MG63 (cell line): ENCODE results near the gene MTREX. TPM values are rescaled to one million over a fixed set of nuclear protein-coding genes. Genes with fewer than 3 reads are reported as not detected.

ENCODE experiments used
- DNase-seq: peaks from one replicate; pipeline ENCODE4 v3.0.0-alpha.2; 2020
- H3K27me3 ChIP-seq: fragments of 250-450 bp; sonication (Bioruptor Pico); 2 replicates; pipeline ENCODE4 v1.5.1; 2020; ENCODE audit warnings: mild to moderate bottlenecking, moderate library complexity
- H3K36me3 ChIP-seq: fragments of 250-450 bp; sonication (Bioruptor Pico); 2 replicates; pipeline ENCODE4 v1.5.1; 2020; ENCODE audit warnings: mild to moderate bottlenecking, moderate library complexity
- H3K4me3 ChIP-seq: fragments of 250-450 bp; sonication (Bioruptor Pico); 2 replicates; pipeline ENCODE4 v1.5.1; 2020; ENCODE audit warnings: mild to moderate bottlenecking, moderate library complexity
- H3K9me3 ChIP-seq: fragments of 250-450 bp; sonication (Bioruptor Pico); 2 replicates; pipeline ENCODE4 v1.5.1; 2020; ENCODE audit warnings: mild to moderate bottlenecking, moderate library complexity
- total RNA-seq: library from RNA; depleted of rRNA; stranded (reverse); fragments of >200 nt; shearing (Covaris generic); gene quantifications from 2 replicates; pipeline ENCODE4 v1.2.3, GENCODE V29; 2014; ENCODE audit warnings: low replicate concordance; rRNA removed

Gene MTREX
- total RNA-seq = 73.7 and 136 TPM in 2 replicates

DNA sequence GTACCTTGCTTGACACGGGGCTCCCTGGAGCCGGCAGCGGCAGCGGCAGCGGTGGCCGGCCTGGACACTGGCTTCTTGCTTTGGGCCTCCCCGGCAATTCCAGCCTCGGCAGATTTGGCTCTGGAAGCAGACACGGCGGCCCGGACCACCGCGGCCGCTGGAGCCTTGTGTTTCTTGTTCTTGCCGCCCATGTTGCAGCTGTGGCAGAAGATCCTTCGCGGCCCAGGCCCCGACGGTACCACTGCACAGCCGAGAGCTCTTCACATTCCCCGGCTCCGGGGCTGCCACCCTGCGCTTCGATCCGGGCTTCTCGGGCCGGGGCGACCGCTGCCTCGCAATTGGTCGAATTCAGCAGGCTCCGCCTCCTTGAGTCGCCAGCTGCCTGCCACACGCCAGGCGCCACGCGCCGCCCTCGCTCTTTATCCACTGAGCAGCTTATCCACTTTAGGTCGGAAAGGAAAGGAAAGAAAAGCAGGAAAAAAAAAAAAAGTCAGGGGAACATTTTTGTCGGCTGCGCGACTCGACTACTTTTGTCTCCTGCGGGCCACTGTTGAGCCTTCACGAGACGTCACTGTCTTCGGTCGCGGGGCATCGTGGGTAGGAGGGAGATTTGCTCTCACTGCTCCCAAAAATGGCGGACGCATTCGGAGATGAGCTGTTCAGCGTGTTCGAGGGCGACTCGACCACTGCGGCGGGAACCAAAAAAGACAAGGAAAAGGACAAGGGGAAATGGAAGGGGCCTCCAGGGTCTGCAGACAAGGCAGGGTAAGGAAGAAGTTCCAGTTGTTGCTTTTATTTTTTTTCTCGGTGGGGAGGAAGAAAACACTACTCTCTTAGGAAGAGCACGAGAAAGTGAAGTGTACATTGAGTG lies at the start of gene MTREX, which contains the start of gene DHX29:
MTREX (plus strand) TSS at position 607 of the 871 bp plus-strand sequence; CDS start at position 632, 25 bp downstream.
DHX29 (minus strand) TSS at position 312 of the 871 bp plus-strand sequence; CDS start at position 191, 121 bp downstream.
- Histone ChIP-seq H3K27me3 (no peaks in the 10 kb centered on the region), H3K36me3 (peaks cover 33% of the 10 kb centered on the region), H3K4me3 (peak within 1 kb of the TSS; percentile 94), H3K9me3 (peaks cover 9% of the 10 kb centered on the region)
- DNase-seq = peak; percentile 92

DNA sequence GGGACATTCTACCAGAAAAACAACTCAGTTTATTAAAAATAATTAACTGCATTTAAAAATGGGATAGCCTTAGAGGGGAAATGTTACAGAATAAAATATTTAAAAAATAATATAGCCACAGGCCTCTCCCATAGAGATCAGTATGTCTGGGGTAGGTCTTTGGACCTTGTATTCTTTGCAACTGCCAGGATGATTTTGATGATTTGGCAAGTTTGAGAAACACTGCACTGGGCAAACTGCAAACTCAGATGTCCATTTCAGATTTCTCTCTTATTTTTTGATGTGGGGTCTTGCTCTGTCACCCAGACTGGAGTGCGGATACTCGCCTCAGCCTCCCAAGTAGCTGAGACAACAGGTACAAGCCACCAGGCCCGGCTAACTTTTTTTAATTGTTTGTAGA lies 49.5 kb upstream of the MTREX start:
- H3K36me3 ChIP-seq = peaks cover 70% of the 10 kb centered on the region
- no peak overlapping the region for H3K4me3 ChIP-seq
- no peaks in the 10 kb centered on the region for H3K27me3 ChIP-seq

DNA sequence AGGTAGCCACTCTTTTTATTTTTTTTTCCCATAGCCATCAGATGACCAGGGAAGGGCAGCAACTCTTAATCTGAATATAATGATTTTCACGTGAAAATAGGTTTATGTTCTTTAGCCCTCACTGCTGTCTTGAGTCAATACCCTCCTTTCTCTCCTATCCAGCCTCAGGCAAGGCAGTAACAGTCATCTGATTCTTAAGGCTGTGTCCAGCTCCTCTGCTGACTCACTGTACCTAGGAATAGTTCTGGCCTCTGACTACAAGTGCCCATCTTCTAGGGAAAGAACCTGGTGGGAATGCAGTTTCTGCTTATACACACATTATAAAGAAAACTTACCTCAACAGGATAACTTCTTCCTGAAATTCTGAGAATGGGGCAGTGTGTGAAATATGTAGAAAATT lies 31.0 kb upstream of the MTREX start:
- Histone ChIP-seq H3K36me3 (peaks cover 76% of the 10 kb centered on the region), H3K27me3 (no peaks in the 10 kb centered on the region)
- no peak for DNase-seq

More for the DNA sequence above, 49.5 kb upstream of the MTREX start:
- no peak for DNase-seq
- no peaks in the 10 kb centered on the region for H3K9me3 ChIP-seq

DNA sequence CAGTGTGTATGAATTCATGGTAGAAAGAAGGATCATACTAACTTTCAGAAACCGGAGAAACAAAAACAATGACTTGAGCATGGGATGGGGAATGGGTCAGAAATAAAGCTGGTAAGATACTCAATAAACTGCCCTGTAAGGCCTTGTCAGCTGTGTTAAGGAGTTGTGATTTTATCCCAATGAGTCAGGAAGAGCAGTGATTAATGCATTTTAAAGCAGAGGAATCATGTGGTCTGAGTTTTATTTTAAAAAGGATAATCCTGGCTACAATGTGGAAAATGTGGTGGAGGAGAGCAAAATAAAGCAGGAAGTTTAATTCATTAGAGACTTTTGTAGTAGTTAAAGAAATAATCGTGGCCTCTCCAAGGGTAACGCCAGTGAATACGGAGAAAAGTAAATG lies 29.0 kb upstream of the MTREX start:
- Histone ChIP-seq H3K36me3 (peaks cover 78% of the 10 kb centered on the region), H3K9me3 (no peaks in the 10 kb centered on the region), H3K4me3 (no peak overlapping the region), H3K27me3 (no peaks in the 10 kb centered on the region)
- DNase-seq = no peak

More for the DNA sequence above, 31.0 kb upstream of the MTREX start:
- Histone ChIP-seq H3K4me3 (no peak overlapping the region), H3K9me3 (no peaks in the 10 kb centered on the region)

GRCh38 chr5:55286411-55286933 lies 21.3 kb upstream of the MTREX start:
- Histone ChIP-seq H3K9me3 (no peaks in the 10 kb centered on the region), H3K36me3 (peaks cover 78% of the 10 kb centered on the region), H3K4me3 (no peak overlapping the region), H3K27me3 (no peaks in the 10 kb centered on the region)
- no peak for DNase-seq

GRCh38 chr5:55289808-55290207 lies 18.0 kb upstream of the MTREX start:
- no peak overlapping the region for H3K4me3 ChIP-seq
- peaks cover 80% of the 10 kb centered on the region for H3K36me3 ChIP-seq
- DNase-seq = no peak
- H3K9me3 ChIP-seq = no peaks in the 10 kb centered on the region
- H3K27me3 ChIP-seq = no peaks in the 10 kb centered on the region

DNA sequence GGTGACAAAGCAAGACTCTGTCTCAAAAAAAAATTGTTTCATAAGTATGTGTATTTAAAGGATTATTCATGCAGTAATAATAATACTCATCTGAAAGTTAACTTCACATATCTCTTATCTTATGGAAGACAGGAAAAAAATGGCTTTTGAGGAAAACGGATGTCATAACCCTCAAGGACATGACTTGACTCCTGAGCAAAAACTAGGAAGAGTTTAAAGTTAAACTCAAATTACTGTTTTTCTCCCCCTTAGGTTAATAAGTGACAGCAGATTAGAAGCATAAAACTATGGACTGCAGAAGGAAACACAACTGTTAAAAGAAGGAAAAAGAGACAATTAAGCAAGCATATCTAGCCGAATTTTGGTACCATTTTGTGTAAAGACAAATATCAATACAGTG lies 16.8 kb upstream of the MTREX start:
- Histone ChIP-seq H3K27me3 (no peaks in the 10 kb centered on the region), H3K9me3 (no peaks in the 10 kb centered on the region; the same call in 1 of the 2 replicates), H3K36me3 (peaks cover 82% of the 10 kb centered on the region), H3K4me3 (no peak overlapping the region)
- DNase-seq = no peak

DNA sequence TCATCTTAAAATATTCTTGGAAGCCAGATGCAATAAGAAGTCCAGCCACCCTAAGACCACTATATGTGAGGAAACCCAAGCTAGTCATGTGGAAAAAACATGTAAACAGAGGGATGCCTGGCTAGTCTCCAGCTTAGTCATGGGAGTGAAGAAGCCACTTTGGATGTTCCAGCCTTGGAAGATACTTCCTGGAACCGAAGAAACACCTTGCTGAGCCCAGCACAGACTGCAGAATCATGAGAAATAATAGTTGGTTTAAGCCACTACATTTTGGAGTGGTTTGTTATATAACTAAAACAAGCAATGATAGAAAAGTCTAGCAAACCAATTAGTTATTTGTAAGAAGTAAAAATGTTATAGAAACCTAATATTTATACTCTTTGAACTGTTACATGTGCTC lies 12.9 kb upstream of the MTREX start:
- H3K4me3 ChIP-seq = no peak overlapping the region
- H3K9me3 ChIP-seq = peaks cover under 1% of the 10 kb centered on the region
- no peak for DNase-seq
- H3K36me3 ChIP-seq = peaks cover 90% of the 10 kb centered on the region
- H3K27me3 ChIP-seq = no peaks in the 10 kb centered on the region

DNA sequence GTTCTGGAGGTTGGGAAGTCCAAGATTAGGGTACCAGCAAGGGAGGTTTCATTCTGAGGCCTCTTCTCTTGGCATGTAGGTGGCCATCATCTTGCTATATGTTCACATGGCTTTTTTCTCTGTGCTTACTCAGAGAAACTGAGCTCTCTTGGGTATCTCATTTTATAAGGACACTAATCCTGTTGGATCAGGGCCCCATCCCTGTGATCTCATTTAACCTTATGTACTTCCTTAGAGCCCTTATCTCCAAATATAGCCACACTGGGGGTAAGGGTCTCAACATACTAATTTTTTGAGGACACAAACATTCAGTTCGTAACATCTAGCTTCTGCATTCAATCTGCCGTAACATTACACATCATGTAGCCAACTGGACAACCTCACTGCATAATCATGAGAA lies 6.9 kb upstream of the MTREX start:
- no peak for DNase-seq
- peaks cover 27% of the 10 kb centered on the region for H3K9me3 ChIP-seq
- H3K4me3 ChIP-seq = no peak overlapping the region
- H3K36me3 ChIP-seq = peaks cover 72% of the 10 kb centered on the region
- no peaks in the 10 kb centered on the region for H3K27me3 ChIP-seq

DNA sequence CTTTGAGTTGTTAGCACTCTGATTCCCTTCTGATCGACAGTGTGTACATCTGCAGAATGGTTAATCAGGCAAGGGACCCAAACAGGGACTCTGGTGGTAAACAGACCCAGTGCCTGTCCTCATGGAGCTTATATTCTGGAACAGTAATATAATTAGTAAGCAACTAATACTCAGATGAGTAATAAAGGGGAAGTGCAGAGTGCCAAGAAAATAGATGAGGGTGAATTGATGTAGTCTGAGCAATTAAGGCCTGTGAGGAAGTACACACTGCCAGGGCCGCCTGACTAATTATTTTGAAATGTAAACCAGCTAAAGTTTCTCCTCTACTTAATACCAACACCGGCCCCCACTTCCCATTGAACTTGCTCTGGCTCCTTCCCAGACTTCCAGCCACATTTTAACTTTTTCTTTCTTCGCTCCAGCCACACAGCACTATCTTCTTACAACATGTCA lies 4.5 kb upstream of the MTREX start:
- no peaks in the 10 kb centered on the region for H3K27me3 ChIP-seq
- no peak overlapping the region for H3K4me3 ChIP-seq
- H3K36me3 ChIP-seq = peaks cover 48% of the 10 kb centered on the region
- H3K9me3 ChIP-seq = peaks cover 27% of the 10 kb centered on the region
- DNase-seq = peak; percentile 77

DNA sequence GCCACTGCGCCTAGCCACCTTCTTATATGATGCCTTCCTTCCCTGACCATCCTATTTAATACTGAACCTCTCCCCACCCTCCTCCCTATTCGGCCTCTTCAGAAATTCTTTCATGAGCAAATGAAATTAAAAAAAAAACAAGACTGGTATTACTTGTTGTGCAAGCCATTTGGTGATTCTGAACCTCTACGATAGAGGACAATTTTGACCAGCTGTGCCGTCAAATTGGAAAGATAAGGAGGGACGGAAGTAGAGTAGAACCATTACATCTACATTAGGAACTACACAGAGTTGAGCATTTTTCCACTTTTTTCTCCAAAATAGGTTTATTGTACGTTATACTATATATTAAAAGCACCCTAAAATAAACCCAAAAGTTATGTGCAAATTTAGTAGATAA lies 3.2 kb upstream of the MTREX start:
- DNase-seq = no peak
- Histone ChIP-seq H3K27me3 (no peaks in the 10 kb centered on the region), H3K4me3 (no peak overlapping the region), H3K36me3 (peaks cover 46% of the 10 kb centered on the region), H3K9me3 (peaks cover 27% of the 10 kb centered on the region)

- Histone ChIP-seq H3K4me3 (peak overlapping the region; percentile 94), H3K36me3 (peaks cover 42% of the 10 kb centered on the region), H3K27me3 (no peaks in the 10 kb centered on the region)
Observed at GRCh38 chr5:55305345-55305744, 2.4 kb upstream of the MTREX start.

GRCh38 chr5:55306641-55307382 lies 977 bp upstream of the MTREX start:
- DNase-seq = no peak
- H3K4me3 ChIP-seq = peak overlapping the region; percentile 94
- H3K27me3 ChIP-seq = no peaks in the 10 kb centered on the region
- peaks cover 13% of the 10 kb centered on the region for H3K9me3 ChIP-seq
- peaks cover 35% of the 10 kb centered on the region for H3K36me3 ChIP-seq

More at GRCh38 chr5:55305345-55305744, 2.4 kb upstream of the MTREX start:
- DNase-seq = no peak
- H3K9me3 ChIP-seq = peaks cover 23% of the 10 kb centered on the region

- peak; percentile 7 for DNase-seq
- peak overlapping the region; percentile 94 for H3K4me3 ChIP-seq
- H3K9me3 ChIP-seq = peaks cover 4% of the 10 kb centered on the region; the same call in 1 of the 2 replicates
- H3K27me3 ChIP-seq = no peaks in the 10 kb centered on the region
- peaks cover 34% of the 10 kb centered on the region for H3K36me3 ChIP-seq
Observed at GRCh38 chr5:55308254-55308836, 556 bp downstream of the MTREX start.

DNA sequence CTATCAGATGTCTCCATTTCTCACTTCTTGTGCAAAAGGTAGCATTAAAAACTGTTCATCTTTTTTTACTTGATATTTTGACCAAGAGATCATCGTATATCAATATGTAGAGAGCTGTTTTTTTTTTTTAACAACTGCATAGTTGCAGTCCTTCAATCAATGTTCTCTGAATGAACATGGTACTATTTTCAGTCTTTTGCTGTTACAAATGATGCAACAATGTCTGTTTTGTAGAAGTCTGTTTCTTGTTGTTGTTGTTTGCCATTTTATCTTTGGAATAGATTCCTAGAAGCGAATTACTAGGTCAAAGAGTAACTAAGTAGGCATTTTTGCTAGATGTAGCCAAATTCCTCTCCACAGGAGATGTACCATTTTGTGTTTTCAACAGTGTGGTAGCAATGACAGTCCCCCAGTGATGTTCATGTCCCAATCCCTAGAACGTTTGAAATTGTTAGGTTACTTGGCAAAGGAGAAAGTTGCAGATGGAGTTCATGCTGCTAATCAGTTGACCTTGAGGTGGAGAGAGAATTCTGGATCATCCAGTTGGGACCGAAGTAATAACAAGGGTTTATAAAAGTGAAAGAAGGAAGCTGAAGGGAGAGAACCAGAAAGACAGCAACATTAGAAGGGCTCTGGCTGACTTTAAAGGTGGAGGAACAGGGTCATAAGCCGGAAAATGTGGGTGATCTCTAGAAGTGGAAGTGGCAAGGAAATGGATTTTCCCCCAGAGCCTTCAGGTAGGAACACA lies 6.3 kb downstream of the MTREX start:
- Histone ChIP-seq H3K27me3 (no peaks in the 10 kb centered on the region), H3K36me3 (peaks cover 56% of the 10 kb centered on the region), H3K4me3 (no peak overlapping the region), H3K9me3 (peaks cover 13% of the 10 kb centered on the region)
- DNase-seq = no peak

DNA sequence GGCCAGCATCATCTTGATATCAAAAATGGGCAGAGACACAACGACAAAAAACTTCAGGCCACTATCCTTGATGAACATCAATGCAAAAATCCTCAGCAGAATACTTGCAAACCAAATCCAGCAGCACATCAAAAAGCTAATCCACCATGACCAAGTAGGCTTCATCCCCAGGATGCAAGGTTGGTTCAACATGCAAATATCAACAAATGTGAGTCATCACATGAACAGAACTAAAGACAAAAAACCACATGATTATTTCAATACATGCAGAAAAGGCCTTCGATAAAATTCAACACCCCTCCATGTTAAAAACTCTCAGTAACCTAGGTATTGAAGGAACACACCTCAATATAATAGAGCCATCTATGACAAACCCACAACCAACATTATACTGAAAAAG lies 8.5 kb downstream of the MTREX start:
- no peak overlapping the region for H3K4me3 ChIP-seq
- no peaks in the 10 kb centered on the region for H3K27me3 ChIP-seq
- peaks cover 13% of the 10 kb centered on the region for H3K9me3 ChIP-seq
- peaks cover 46% of the 10 kb centered on the region for H3K36me3 ChIP-seq
- no peak for DNase-seq
